Hepatic stellate cell (primary cell): Measurements from ENCODE around the gene PBX4.

ENCODE experiments used
- DNase-seq: peaks from one replicate; pipeline ENCODE4 v3.0.0; 2011; ENCODE audit warnings: low spot score

The PBX4 gene

GRCh38 chr19:19538061-19538784, 80.3 kb downstream of the PBX4 start, which contains the start of gene CILP2:
Gene CILP2 (plus strand): TSS chr19:19538265. CDS start chr19:19538350, 85 bp downstream.
- DNase-seq: no peak

GRCh38 chr19:19537075-19538048, 81.1 kb downstream of the PBX4 start:
- no peak for DNase-seq

GRCh38 chr19:19535311-19536191, 82.9 kb downstream of the PBX4 start:
- DNase-seq: no peak

- no peak for DNase-seq
These were observed 83.8 kb downstream of the PBX4 start for GRCh38 chr19:19534556-19535265.

GRCh38 chr19:19533841-19534240, 84.6 kb downstream of the PBX4 start:
- DNase-seq: no peak

GRCh38 chr19:19532806-19533701, 85.4 kb downstream of the PBX4 start:
- no peak for DNase-seq

- DNase-seq: peak; percentile 98
These were observed 86.3 kb downstream of the PBX4 start for GRCh38 chr19:19531951-19532805.

- peak; percentile 37 for DNase-seq
These were observed 87.6 kb downstream of the PBX4 start for GRCh38 chr19:19530889-19531288.

- DNase-seq: peak; percentile 81
These were observed 88.1 kb downstream of the PBX4 start for GRCh38 chr19:19530423-19530804.

- peak; percentile 32 for DNase-seq
These were observed 88.6 kb downstream of the PBX4 start for GRCh38 chr19:19529783-19530422.

- DNase-seq: peak; percentile 84
These were observed 89.6 kb downstream of the PBX4 start, which contains the start of gene YJEFN3 for GRCh38 chr19:19528721-19529490. Gene YJEFN3 (plus strand): TSS chr19:19528911. CDS start chr19:19528933, 22 bp downstream.

GRCh38 chr19:19527674-19528625, 90.5 kb downstream of the PBX4 start:
- DNase-seq: peak; percentile 35

- no peak for DNase-seq
These were observed 91.2 kb downstream of the PBX4 start for GRCh38 chr19:19527371-19527656.

- DNase-seq: peak; percentile 37
These were observed 91.7 kb downstream of the PBX4 start for GRCh38 chr19:19526581-19527370.

GRCh38 chr19:19525611-19526380, 92.7 kb downstream of the PBX4 start:
- DNase-seq: no peak
